ENCODE measurements around the gene PPIP5K2. TPM values are rescaled to one million over a fixed set of nuclear protein-coding genes. Genes with fewer than 3 reads are reported as not detected.

PPIP5K2 gene
- total RNA-seq, 6 donors from 2014 or later = 10.9 to 48.5 (median 34.7) TPM

DNA sequence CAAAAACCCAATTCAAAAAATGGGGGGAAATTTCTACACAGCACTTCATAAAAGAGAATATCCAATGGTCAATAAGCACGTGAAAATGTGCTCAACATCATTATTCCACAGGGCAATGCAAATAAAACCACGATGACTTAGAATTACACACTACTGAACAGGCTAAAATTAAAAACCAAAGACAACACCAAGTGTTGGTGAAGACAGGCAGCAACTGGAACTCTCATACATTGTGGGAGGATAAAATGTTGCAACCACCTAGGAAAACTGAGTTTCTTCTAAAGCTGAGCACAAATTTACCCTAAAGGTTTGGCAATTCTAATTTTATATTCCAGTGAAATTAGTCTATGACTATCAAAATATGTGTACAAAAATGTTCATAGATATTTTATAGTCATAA lies 9.7 kb upstream of the PPIP5K2 start:
- H3K36me3 ChIP-seq = peaks cover 0 to 6% (median 0%) of the 10 kb centered on the region in 4 donors
- H3K4me1 ChIP-seq = peaks cover 0 to 4% (median 0%) of the 10 kb centered on the region in 4 donors
- no peak overlapping the region for H3K27ac ChIP-seq
- WGBS, 2 donors = 89 to 100% methylated on average over 2 of the region's 2 CpGs
- no peak for ATAC-seq (ENCODE audit: low FRiP score in 2 of 2)
- H3K27me3 ChIP-seq = no peaks in the 10 kb centered on the region
- no peaks in the 10 kb centered on the region for H3K9me3 ChIP-seq
- H3K4me3 ChIP-seq = no peak overlapping the region
- TF ChIP-seq, protein P1, sequence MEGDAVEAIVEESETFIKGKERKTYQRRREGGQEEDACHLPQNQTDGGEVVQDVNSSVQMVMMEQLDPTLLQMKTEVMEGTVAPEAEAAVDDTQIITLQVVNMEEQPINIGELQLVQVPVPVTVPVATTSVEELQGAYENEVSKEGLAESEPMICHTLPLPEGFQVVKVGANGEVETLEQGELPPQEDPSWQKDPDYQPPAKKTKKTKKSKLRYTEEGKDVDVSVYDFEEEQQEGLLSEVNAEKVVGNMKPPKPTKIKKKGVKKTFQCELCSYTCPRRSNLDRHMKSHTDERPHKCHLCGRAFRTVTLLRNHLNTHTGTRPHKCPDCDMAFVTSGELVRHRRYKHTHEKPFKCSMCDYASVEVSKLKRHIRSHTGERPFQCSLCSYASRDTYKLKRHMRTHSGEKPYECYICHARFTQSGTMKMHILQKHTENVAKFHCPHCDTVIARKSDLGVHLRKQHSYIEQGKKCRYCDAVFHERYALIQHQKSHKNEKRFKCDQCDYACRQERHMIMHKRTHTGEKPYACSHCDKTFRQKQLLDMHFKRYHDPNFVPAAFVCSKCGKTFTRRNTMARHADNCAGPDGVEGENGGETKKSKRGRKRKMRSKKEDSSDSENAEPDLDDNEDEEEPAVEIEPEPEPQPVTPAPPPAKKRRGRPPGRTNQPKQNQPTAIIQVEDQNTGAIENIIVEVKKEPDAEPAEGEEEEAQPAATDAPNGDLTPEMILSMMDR (IDR thresholded peaks at IDR 0.05) = no peak
- no peak for TF ChIP-seq EP300 (IDR thresholded peaks at IDR 0.05)
- TF ChIP-seq POLR2AphosphoS5 (IDR thresholded peaks at IDR 0.05) = no peak
- TF ChIP-seq POLR2A (IDR thresholded peaks at IDR 0.05) = no peak
- DNase-seq = no peak

DNA sequence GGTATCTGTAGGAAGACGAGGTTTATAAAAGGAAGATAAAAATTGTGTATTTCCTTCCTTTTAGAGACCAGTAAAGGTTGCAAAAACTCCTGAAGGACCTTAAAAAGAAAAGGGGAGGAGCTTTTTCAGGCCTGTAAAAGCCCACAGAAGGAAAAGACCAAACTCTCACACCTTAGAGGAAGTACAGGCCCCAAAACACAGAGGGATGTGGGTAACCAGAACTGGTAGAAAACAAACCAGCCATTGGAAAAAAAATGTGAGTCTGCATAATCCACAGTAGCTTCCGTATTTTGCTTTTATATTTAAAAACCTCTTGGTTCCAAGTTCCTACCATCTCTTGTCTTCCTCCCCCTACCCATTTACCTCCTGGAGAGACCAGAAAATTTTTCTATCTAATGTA lies 8.6 kb upstream of the PPIP5K2 start:
- ATAC-seq (ENCODE audit: low FRiP score in 2 of 2) = no peak
- WGBS, 2 donors = 65 to 71% methylated on average over 2 of the region's 2 CpGs
- DNase-seq = no peak
- Histone ChIP-seq H3K27ac (no peak overlapping the region), H3K4me3 (no peak overlapping the region), H3K36me3 (peaks cover 0 to 2% (median 0%) of the 10 kb centered on the region in 4 donors), H3K4me1 (peaks cover 0 to 4% (median 0%) of the 10 kb centered on the region in 4 donors), H3K9me3 (no peaks in the 10 kb centered on the region), H3K27me3 (no peaks in the 10 kb centered on the region)
- TF ChIP-seq POLR2A (IDR thresholded peaks at IDR 0.05) = no peak
- TF ChIP-seq, protein P1 (IDR thresholded peaks at IDR 0.05) = no peak
- no peak for TF ChIP-seq POLR2AphosphoS5 (IDR thresholded peaks at IDR 0.05)
- no peak for TF ChIP-seq EP300 (IDR thresholded peaks at IDR 0.05)

DNA sequence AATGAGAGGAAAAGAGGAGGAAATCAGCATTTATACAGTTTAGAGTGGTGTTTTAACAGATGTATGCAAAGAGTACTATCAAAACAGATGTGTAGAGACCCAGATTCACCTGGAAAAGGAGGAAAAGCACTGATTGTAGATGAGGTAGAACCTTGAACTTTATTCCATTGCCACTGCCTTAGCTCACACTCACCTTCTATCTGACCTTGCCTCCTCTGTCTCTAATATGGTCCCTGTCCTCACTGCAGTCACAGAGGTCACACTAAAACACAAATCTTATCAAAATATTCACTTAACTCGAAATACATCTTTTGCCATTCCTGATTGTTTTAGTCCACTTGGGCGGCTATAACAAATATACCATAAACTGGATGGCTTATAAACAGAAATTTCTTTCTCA lies 7.2 kb upstream of the PPIP5K2 start:
- Histone ChIP-seq H3K4me3 (no peak overlapping the region), H3K9me3 (no peaks in the 10 kb centered on the region), H3K27me3 (no peaks in the 10 kb centered on the region), H3K4me1 (peaks cover 0 to 4% (median 0%) of the 10 kb centered on the region in 4 donors), H3K27ac (no peak overlapping the region), H3K36me3 (no peaks in the 10 kb centered on the region)
- DNase-seq (no peak), ATAC-seq (ENCODE audit: low FRiP score in 2 of 2) (no peak)
- 98 to 99% methylated on average over 2 of the region's 2 CpGs for WGBS, 2 donors
- TF ChIP-seq POLR2A (IDR thresholded peaks at IDR 0.05) = no peak
- TF ChIP-seq POLR2AphosphoS5 (IDR thresholded peaks at IDR 0.05) = no peak
- TF ChIP-seq, protein P1 (IDR thresholded peaks at IDR 0.05) = no peak
- TF ChIP-seq EP300 (IDR thresholded peaks at IDR 0.05) = no peak

DNA sequence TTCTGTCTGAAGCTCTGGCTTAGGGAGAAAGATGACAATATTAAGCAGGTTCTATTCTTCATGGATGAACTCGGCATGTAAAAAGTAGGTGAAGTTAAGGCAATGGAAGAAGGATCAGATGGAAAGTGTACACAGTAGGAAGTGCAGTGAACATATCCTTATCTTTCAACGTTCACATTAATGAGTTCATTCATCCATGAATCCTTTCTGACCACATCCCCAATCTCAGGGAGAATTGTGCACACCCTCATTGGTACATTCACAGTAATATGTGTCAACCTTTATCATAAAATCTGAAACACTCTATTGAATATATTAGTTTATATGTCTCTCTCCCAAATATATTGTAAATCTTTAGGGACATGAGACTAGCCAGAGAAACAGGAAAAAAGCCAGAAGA lies 5.7 kb upstream of the PPIP5K2 start:
- Histone ChIP-seq H3K9me3 (no peaks in the 10 kb centered on the region), H3K27me3 (no peaks in the 10 kb centered on the region), H3K4me3 (no peak overlapping the region), H3K36me3 (no peaks in the 10 kb centered on the region), H3K4me1 (peaks cover 7 to 10% (median 9%) of the 10 kb centered on the region in 4 donors), H3K27ac (no peak overlapping the region)
- WGBS, 2 donors = 83 to 85% methylated on average over 2 of the region's 2 CpGs
- no peak for DNase-seq
- TF ChIP-seq POLR2AphosphoS5 (IDR thresholded peaks at IDR 0.05) (no peak), EP300 (IDR thresholded peaks at IDR 0.05) (no peak), POLR2A (IDR thresholded peaks at IDR 0.05) (no peak)
- TF ChIP-seq, protein P1 (IDR thresholded peaks at IDR 0.05) = no peak
- no peak for ATAC-seq (ENCODE audit: low FRiP score in 2 of 2)

DNA sequence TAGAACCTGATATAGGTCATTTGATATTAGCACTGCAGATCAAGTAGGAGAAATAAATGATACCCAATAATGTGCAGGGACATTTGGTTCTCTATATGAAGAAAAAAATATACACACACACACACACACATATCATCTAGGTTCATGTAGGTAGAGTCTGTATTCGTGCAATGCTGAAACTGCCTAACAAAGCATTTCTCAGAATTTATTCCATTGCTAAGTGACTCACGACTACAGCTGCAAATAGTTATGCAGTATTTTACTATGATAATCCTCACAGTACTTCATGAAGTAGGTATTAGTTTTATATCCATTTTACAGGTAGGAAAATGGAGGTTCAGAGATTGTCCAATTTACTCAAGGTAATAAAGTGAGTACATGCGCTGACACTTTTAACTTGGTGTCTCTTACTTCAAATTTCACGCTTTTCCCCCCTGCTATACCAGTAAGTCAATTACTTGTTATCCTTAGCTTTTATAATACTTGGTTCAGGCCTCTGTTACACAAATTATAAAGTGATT lies 2.6 kb upstream of the PPIP5K2 start:
- H3K27ac ChIP-seq = no peak overlapping the region
- TF ChIP-seq EP300 (IDR thresholded peaks at IDR 0.05) = no peak
- H3K4me1 ChIP-seq = peaks cover 11 to 29% (median 16%) of the 10 kb centered on the region in 4 donors
- DNase-seq (no peak), ATAC-seq (ENCODE audit: low FRiP score in 2 of 2) (no peak)
- no peaks in the 10 kb centered on the region for H3K27me3 ChIP-seq
- H3K4me3 ChIP-seq = no peak overlapping the region
- H3K9me3 ChIP-seq = no peaks in the 10 kb centered on the region
- no peaks in the 10 kb centered on the region for H3K36me3 ChIP-seq
- 82 to 85% methylated on average over 4 of the region's 4 CpGs for WGBS, 2 donors

Measured in upper lobe of left lung (tissue), 6 donors.